Neural cell (in vitro differentiated cells): Measurements from ENCODE around the gene BAIAP2L1.

ENCODE experiments used
- CTCF ChIP-seq: fragments of 450-650 bp; IDR thresholded peaks from 2 replicates; pipeline ENCODE4 v1.5.1; 2014; ENCODE audit warnings: antibody characterized with exemption, mild to moderate bottlenecking, moderate library complexity; ENCODE audit not compliant: poor library complexity, severe bottlenecking
- EP300 ChIP-seq: fragments of 450-650 bp; conservative IDR thresholded peaks from 2 replicates; pipeline ENCODE4 v1.6.1; 2014; ENCODE audit warnings: antibody characterized with exemption, mild to moderate bottlenecking, moderate library complexity; ENCODE audit not compliant: poor library complexity, severe bottlenecking
- EZH2 ChIP-seq: fragments of 200-600, 300-800 bp; shearing (Covaris generic), sonication (generic); IDR thresholded peaks from 2 replicates; pipeline ENCODE4 v1.6.1; 2014; ENCODE audit warnings: antibody characterized with exemption, low read length, borderline replicate concordance, mild to moderate bottlenecking; ENCODE audit not compliant: insufficient read depth, poor library complexity, severe bottlenecking
- MXI1 ChIP-seq: fragments of 450-650 bp; conservative IDR thresholded peaks from 2 replicates; pipeline ENCODE4 v1.6.1; 2014; ENCODE audit warnings: antibody characterized with exemption, mild to moderate bottlenecking; ENCODE audit not compliant: poor library complexity, severe bottlenecking
- POLR2AphosphoS5 ChIP-seq: IDR thresholded peaks from 2 replicates; pipeline ENCODE4 v1.6.1; 2012
- RAD21 ChIP-seq: fragments of 450-650 bp; conservative IDR thresholded peaks from 2 replicates; pipeline ENCODE4 v1.6.1; 2014; ENCODE audit warnings: antibody characterized with exemption, mild to moderate bottlenecking, moderate library complexity
- SMC3 ChIP-seq: fragments of 450-650 bp; conservative IDR thresholded peaks from 2 replicates; pipeline ENCODE4 v1.6.1; 2014; ENCODE audit warnings: antibody characterized with exemption, mild to moderate bottlenecking, moderate library complexity; ENCODE audit not compliant: poor library complexity
- TAF1 ChIP-seq: IDR thresholded peaks from 2 replicates; pipeline ENCODE4 v1.6.1; 2012; ENCODE audit warnings: low read depth

GRCh38 chr7:98429799-98430198 lies 28.9 kb upstream of the BAIAP2L1 start:
- TF ChIP-seq CTCF, result no peak
- no peak for TF ChIP-seq EZH2
- no peak for TF ChIP-seq SMC3
- no peak for TF ChIP-seq TAF1
- TF ChIP-seq RAD21, result no peak
- TF ChIP-seq EP300, result no peak
- no peak for TF ChIP-seq POLR2AphosphoS5
- no peak for TF ChIP-seq MXI1
